ENCODE results near the gene RALGPS1.

- no peak for TF ChIP-seq CTCF (IDR thresholded peaks at IDR 0.05; ENCODE audit: low read depth, low read length)
- TF ChIP-seq EZH2phosphoT487 (IDR thresholded peaks at IDR 0.05; ENCODE audit: low read depth) = no peak
These were observed 119.2 kb downstream of the RALGPS1 start for GRCh38 chr9:127033789-127034188.

Data from OCI-LY3 (cell line).